ENCODE measurements around the gene RCC2.
"Not testable (repeated sequence)": the region's sequence is repeated elsewhere in the genome, so short reads cannot be mapped to it uniquely, and the experiment has no call there.

The RCC2 gene

DNA sequence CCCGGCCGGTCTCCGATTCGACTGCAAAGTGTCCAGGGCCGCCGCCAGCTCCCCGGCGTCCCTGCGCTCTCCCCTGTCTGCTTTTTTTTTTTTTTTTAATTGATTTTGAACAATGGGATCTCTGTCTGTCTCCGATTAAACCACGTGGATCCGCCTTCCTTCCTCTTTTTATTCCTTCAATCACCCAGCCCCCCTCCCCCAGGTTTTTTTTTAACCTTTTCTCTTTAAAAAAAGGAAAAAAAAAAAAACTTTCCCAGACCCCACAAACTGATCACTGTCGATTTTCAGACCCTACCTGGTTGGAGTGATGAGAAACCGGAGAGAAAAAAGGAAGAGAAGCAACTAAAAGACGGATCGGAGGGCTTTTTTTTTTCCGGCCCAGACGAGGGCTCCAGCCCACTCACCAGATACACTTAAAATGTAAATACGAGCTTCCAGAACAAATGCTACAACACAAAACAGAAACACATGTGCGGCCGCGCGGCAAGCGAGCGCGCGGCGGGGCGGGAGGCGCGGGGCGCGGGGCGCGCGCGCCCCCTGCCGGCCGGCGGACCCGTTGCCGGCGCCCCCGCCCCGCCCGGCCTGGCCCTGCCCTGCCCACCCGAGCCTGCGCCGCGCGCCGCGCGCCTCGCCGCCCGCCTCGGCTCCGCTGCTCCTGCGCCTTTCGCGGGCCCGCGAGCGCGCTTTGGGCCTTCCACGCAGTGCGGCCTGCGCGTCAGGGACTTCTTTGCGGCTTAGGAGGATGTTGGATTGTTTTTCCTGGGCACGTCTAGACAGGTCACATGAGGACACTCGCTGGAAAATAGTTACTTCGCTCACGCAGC is at the start of gene RCC2:
Gene RCC2, minus strand, starts transcription at position 428 of the 824 bp plus-strand sequence. CDS start 1,163 bp downstream, outside the sequence.
- peak within 1 kb of the TSS; percentile 76 for H3K4me3 ChIP-seq (ENCODE audit: low read length)
- peak; percentile 91 for DNase-seq (ENCODE audit: low read depth)
- no peak for TF ChIP-seq CTCF (IDR thresholded peaks at IDR 0.05; ENCODE audit: insufficient read depth, low read depth, low read length, missing control alignments)

DNA sequence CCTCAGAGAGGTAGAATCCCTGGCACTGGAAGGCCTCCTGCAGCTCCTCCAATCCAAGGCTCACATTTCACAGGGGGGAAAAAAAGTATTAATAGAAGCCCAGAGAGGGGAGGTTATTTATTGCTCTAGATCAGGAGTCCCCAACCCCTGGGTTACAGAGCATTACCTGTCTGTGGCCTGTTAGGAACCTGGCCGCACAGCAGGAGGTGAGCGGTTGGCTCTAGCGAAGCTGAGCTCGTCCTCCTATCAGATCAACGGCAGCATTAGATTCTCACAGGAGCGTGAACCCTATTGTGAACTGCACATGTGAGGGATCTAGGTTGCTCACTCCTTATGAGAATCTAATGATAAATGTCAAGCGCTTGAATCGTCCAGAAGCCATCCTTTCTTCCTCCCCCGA is 46.8 kb upstream of the RCC2 start:
- no peak for TF ChIP-seq CTCF (IDR thresholded peaks at IDR 0.05; ENCODE audit: insufficient read depth, low read depth, low read length, missing control alignments)
- no peak for DNase-seq (ENCODE audit: low read depth)
- H3K4me3 ChIP-seq (ENCODE audit: low read length) = no peak overlapping the region

DNA sequence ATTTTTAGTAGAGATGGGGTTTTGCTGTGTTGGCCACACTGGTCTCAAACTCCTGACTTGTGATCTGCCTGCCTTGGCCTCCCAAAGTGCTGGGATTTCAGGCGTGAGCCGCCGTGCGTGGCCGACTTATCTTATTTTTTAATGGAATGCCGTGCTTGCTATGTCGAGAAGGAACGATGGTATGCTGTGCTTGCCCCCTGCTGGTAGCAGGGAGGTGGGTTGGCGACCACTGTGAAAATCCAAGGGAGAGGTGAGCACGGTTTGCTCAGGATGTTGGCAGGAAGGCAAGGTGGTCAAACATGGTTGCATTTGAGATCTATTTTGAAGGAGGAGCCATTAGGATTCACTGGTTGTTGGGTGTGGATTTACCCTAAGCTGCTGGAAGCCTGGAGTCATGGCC is 45.8 kb upstream of the RCC2 start:
- H3K4me3 ChIP-seq (ENCODE audit: low read length) = no peak overlapping the region
- DNase-seq (ENCODE audit: low read depth) = peak; percentile 51
- peak; percentile 56 for TF ChIP-seq CTCF (IDR thresholded peaks at IDR 0.05; ENCODE audit: insufficient read depth, low read depth, low read length, missing control alignments)

GRCh38 chr1:17481981-17482380 is 42.5 kb upstream of the RCC2 start:
- not testable (repeated sequence) for H3K4me3 ChIP-seq (ENCODE audit: low read length); DNase-seq (ENCODE audit: low read depth)

- TF ChIP-seq CTCF (IDR thresholded peaks at IDR 0.05; ENCODE audit: insufficient read depth, low read depth, low read length, missing control alignments) = no peak
- no peak for DNase-seq (ENCODE audit: low read depth)
- no peak overlapping the region for H3K4me3 ChIP-seq (ENCODE audit: low read length)
These were observed 41.4 kb upstream of the RCC2 start for GRCh38 chr1:17480846-17481245.

GRCh38 chr1:17475752-17476151 is 36.3 kb upstream of the RCC2 start:
- no peak for TF ChIP-seq CTCF (IDR thresholded peaks at IDR 0.05; ENCODE audit: insufficient read depth, low read depth, low read length, missing control alignments)
- DNase-seq (ENCODE audit: low read depth) = peak; percentile 97
- H3K4me3 ChIP-seq (ENCODE audit: low read length) = no peak overlapping the region

DNA sequence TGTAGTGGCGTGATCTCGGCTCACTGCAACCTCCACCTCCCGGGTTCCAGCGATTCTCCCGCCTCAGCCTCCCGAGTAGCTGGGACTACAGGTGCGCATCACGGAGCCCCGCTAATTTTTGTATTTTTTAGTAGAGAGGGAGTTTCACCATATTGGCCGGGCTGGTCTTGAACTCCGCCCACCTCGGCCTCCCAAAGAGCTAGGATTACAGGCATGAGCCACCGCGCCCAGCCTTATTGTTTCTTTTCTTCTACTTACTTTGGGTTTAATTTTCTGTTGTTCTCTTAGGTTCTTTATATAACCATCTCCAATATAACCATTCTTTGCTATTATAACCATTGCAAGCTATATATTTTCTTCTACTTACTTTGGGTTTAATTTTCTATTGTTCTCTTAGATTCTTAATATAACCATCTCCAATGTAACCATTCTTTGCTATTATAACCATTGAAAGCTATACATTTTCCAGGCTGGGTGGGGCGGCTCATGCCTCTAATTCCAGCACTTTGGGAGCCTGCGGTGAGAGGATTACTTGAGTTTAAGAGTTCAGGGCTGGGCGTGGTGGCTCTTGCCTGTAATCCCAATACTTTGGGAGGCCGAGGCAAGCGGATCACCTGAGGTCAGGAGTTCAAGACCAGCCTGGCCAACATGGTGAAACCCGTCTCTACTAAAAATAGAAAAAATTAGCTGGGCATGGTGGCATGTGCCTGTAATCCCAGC is 35.5 kb upstream of the RCC2 start:
- not testable (repeated sequence) for DNase-seq (ENCODE audit: low read depth); H3K4me3 ChIP-seq (ENCODE audit: low read length)

DNA sequence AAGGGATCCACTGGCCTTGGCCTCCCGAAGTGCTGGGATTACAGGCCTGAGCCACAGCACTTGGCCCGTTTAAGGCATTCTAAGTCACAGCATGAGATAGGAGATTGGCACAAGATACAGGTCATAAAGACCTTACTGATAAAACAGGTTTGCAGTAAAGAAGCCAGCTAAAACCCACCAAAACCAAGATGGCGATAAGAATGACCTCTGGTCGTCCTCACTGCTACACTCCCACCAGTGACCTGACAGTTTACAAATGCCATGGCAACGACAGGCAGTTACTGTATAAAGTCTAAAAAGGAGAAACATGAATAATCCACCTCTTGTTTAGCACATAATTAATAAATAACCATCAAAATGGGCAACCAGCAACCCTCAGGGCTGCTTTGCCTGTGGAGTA is 33.3 kb upstream of the RCC2 start:
- H3K4me3 ChIP-seq (ENCODE audit: low read length) = no peak overlapping the region
- no peak for DNase-seq (ENCODE audit: low read depth)
- no peak for TF ChIP-seq CTCF (IDR thresholded peaks at IDR 0.05; ENCODE audit: insufficient read depth, low read depth, low read length, missing control alignments)

Data from epithelial cell of esophagus (primary cell).